Measurements from ENCODE around the gene TMED4. TPM values are rescaled to one million over a fixed set of nuclear protein-coding genes. Genes with fewer than 3 reads are reported as not detected.
"Not testable (repeated sequence)": the region's sequence is repeated elsewhere in the genome, so short reads cannot be mapped to it uniquely, and the experiment has no call there.

Gene TMED4
- total RNA-seq, 4 donors from 2014 or later, result 133 to 166 (median 153) TPM

DNA sequence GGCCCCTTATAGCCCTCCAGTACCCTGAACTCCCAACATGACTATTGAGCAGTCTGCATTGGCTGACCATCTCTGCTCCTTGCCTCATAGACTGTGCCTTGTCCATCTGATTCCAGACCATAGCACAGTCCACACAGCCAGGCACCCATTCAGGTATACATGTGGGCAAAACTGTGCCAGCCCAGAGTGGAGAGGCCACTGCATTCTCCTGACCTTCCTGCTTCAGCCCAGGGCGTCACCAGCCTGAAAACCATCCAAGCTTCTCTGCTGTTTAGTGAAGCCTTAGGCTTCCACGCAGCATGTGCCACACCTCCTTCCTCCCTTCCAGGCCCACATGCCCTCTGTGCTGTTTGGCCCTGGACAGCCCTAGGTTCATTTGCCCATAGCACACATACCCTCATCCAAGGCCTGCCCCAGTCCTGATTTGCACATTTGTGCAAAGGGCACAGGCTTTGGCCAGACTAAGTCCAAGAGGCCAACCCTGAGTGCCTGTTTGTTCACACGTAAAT, 18.8 kb downstream of the TMED4 start:
- DNase-seq (ENCODE audit: low spot score in 2 of 2), result no peak
- H3K4me3 ChIP-seq (ENCODE audit: low read depth, poor library complexity, severe bottlenecking), result no peak overlapping the region
- intact Hi-C loops (cut with DNase I; ENCODE audit: low total_unique reads), result loop anchor here (5.0 to 10.0 kb wide), 2 partner anchors 68 to 321 kb away; partner anchors contain the start of gene NUDCD3
- 52 to 62% methylated on average over 3 of the region's 3 CpGs for whole genome bisulfite sequencing, 2 donors
- no peak for TF ChIP-seq POLR2A (IDR thresholded peaks at IDR 0.05)
- TF ChIP-seq, protein P1, sequence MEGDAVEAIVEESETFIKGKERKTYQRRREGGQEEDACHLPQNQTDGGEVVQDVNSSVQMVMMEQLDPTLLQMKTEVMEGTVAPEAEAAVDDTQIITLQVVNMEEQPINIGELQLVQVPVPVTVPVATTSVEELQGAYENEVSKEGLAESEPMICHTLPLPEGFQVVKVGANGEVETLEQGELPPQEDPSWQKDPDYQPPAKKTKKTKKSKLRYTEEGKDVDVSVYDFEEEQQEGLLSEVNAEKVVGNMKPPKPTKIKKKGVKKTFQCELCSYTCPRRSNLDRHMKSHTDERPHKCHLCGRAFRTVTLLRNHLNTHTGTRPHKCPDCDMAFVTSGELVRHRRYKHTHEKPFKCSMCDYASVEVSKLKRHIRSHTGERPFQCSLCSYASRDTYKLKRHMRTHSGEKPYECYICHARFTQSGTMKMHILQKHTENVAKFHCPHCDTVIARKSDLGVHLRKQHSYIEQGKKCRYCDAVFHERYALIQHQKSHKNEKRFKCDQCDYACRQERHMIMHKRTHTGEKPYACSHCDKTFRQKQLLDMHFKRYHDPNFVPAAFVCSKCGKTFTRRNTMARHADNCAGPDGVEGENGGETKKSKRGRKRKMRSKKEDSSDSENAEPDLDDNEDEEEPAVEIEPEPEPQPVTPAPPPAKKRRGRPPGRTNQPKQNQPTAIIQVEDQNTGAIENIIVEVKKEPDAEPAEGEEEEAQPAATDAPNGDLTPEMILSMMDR (IDR thresholded peaks at IDR 0.05), result no peak

DNA sequence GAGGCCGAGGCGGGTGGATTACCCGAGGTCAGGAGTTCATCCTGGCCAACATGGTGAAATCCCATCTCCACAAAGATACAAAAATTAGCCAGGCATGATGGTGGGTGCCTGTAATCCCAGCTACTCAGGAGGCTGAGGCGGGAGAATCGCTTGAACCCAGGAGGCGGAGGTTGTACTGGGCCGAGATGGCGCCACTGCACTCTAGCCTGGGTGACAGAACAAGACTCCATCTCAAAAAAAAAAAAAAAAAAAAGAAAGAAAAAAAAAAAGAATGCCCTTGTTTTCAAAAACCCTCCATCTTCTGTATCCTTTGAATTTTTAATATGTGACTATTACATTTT, 19.4 kb downstream of the TMED4 start:
- 86 to 91% methylated on average over 8 of the region's 8 CpGs for WGBS, 2 donors
- intact Hi-C loops (cut with DNase I; ENCODE audit: low total_unique reads), result loop anchor here (5.0 to 10.0 kb wide), 2 partner anchors 68 to 320 kb away; partner anchors contain the start of gene NUDCD3
- not testable (repeated sequence) for H3K4me3 ChIP-seq (ENCODE audit: low read depth, poor library complexity, severe bottlenecking); DNase-seq (ENCODE audit: low spot score in 2 of 2)

DNA sequence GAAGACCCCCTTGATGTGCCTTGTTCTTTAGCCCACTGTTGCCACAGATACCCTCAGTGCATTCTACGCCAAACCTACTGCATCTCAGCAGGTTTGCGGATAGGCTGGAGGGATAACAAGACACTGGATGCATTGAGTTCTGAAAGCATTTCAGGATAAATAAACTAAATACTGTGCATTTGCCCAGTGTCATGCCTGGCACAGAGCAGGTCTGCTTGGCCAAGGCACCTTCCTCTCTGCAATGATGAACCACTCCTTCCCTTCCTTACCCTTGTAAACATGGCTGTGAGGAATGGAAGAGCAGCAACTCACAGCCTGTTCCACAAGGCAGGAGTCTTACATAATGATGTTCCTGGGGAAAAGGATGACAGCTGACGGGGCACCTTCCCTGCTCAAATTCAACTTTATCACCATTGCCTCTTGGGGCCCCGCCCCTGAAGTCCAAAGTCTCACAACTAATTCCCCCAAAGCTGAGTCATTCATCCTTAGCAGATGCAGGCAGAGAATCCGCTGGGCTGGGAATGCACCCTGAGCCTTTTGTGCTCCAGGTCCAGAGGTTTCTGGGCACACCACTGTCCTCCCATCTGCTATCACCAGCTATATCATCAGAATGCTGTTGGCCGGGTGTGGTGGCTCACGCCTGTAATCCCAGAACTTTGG, 19.9 kb downstream of the TMED4 start:
- TF ChIP-seq, protein P1 (IDR thresholded peaks at IDR 0.05), result no peak
- TF ChIP-seq POLR2A (IDR thresholded peaks at IDR 0.05), result no peak
- no peak overlapping the region for H3K4me3 ChIP-seq (ENCODE audit: low read depth, poor library complexity, severe bottlenecking)
- WGBS, 2 donors, result 85 to 86% methylated on average over 6 to 7 of the region's 7 CpGs
- no peak for DNase-seq (ENCODE audit: low spot score in 2 of 2)
- intact Hi-C loops (cut with DNase I; ENCODE audit: low total_unique reads), result loop anchor here (5.0 to 10.0 kb wide), 2 partner anchors 67 to 320 kb away; partner anchors contain the start of gene NUDCD3

DNA sequence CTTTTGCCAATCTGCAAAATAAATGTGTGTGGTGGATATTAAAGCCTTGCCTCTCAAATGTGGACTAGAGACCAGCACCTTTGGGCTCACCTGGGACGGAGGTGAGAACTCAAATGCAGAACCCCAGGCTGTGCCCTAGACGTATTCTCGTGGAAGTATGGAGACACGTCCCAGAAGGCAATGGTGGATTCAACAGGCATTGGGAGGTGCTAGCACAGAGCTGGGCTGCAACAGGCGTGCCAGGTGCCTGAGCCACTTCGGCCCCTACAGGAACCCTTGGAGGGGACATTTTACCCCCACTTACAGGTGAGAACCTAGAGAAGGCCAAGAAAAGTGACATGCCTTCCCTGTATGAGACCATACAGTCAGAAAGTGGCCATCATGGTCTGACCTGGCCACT, 20.6 kb downstream of the TMED4 start:
- intact Hi-C loops (cut with DNase I; ENCODE audit: low total_unique reads), result loop anchor here (5.0 to 10.0 kb wide), 2 partner anchors 67 to 319 kb away; partner anchors contain the start of gene NUDCD3
- DNase-seq (ENCODE audit: low spot score in 2 of 2), result no peak
- TF ChIP-seq, protein P1 (IDR thresholded peaks at IDR 0.05), result no peak
- TF ChIP-seq POLR2A (IDR thresholded peaks at IDR 0.05), result no peak
- 90 to 93% methylated on average over 6 of the region's 6 CpGs for WGBS, 2 donors
- H3K4me3 ChIP-seq (ENCODE audit: low read depth, poor library complexity, severe bottlenecking), result no peak overlapping the region

DNA sequence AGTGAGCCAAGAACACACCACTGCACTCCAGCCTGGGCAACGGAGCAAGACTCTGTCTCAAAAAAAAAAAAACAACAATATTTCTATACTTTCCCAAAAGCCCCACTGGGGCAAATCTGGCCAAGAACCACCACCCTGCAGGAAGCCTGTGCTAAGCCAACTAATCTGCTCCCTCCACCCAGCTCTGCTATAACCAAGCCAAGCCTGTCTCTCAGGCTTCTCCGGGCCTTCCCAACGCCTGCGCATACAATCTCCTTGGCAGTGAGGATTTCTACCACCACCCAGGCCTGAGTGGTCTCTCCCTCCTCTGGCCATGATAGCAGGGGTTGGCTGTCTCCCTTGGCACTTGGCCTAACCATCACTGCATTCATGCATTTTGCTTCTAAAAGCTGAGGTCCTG, 22.5 kb downstream of the TMED4 start:
- WGBS, 2 donors, result 55 to 76% methylated on average over 4 of the region's 4 CpGs
- intact Hi-C loops (cut with DNase I; ENCODE audit: low total_unique reads), result no loop called here

DNA sequence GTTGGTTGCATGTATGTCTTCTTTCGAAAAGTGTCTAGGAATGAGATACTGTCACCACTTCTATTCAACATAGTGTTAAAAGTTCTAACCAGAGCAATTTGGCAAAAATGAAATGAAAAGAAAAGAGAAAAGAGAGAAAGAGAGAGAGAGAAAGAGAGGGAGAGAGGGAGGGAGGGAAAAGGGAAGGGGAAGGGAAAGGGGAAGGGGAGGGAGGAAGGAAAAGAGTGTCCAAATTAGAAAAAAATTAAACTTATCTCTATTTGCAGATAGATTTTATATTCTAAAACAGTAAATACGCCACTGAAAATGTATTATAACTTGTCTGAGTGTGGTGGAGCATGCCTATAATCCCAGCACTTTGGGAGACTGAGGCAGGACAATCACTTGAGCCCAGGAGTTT, 24.5 kb downstream of the TMED4 start:
- no peak for DNase-seq (ENCODE audit: low spot score in 2 of 2)
- TF ChIP-seq, protein P1 (IDR thresholded peaks at IDR 0.05), result no peak
- no peak for TF ChIP-seq POLR2A (IDR thresholded peaks at IDR 0.05)
- intact Hi-C loops (cut with DNase I; ENCODE audit: low total_unique reads), result no loop called here
- WGBS, 2 donors, result 85 to 86% methylated on average over 2 of the region's 2 CpGs
- no peak overlapping the region for H3K4me3 ChIP-seq (ENCODE audit: low read depth, poor library complexity, severe bottlenecking)

More for the DNA sequence above, 22.5 kb downstream of the TMED4 start:
- no peak for TF ChIP-seq POLR2A (IDR thresholded peaks at IDR 0.05)
- TF ChIP-seq, protein P1 (IDR thresholded peaks at IDR 0.05), result no peak
- no peak for DNase-seq (ENCODE audit: low spot score in 2 of 2)
- no peak overlapping the region for H3K4me3 ChIP-seq (ENCODE audit: low read depth, poor library complexity, severe bottlenecking)

Measured in lower leg skin (tissue), 4 donors.